Measurements from ENCODE around the gene LRTM2. TPM values are rescaled to one million over a fixed set of nuclear protein-coding genes. Genes with fewer than 3 reads are reported as not detected.

LRTM2 gene
- polyA plus RNA-seq, 1 donor, result 0.81 TPM

- no peak for DNase-seq (ENCODE audit: low read depth)
Observed at GRCh38 chr12:1864867-1865266, 44.5 kb downstream of the LRTM2 start.

GRCh38 chr12:1865284-1865866, 45.0 kb downstream of the LRTM2 start:
- DNase-seq (ENCODE audit: low read depth), result no peak

- DNase-seq (ENCODE audit: low read depth), result no peak
Observed at GRCh38 chr12:1869145-1869544, 48.8 kb downstream of the LRTM2 start.

GRCh38 chr12:1870086-1870485, 49.7 kb downstream of the LRTM2 start:
- no peak for DNase-seq (ENCODE audit: low read depth)

DNA sequence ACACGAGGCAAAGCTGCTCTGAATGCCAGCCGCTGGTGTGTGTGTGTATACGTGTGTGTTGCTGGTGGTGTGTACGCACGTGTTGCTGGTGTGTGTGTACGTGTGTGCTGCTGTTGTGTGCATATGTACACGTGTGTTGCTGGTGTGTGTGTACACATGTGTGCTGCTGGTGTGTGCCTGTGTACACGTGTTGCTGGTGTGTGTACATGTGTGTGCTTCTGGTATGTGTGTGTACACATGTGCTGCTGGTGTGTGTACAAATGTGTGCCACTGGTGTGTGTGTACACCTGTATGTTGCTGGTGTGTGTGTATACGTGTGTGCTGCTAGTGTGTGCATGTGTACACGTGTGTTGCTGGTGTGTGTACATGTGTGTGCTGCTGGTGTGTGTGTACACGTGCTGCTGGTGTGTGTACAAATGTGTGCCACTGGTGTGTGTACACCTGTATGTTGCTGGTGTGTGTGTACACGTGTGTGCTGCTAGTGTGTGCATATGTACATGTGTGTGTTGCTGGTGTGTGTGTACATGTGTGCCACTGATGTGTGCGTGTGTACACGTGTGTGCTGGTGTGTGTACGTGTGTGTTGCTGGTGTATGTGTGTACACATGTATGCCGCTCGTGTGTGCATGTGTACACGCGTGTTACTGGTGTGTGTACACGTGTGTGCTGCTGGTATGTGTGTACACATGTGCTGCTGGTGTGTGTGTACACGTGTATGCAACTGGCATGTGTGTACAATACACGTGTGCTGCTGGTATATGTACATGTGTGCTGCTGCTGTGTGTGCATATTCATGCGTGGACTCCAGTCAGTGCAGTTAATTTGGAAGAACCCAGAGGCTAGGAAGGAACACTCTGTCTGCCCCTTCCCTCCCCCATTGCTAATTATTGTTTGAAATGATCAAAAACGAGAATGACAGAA, 50.9 kb downstream of the LRTM2 start:
- no peak for DNase-seq (ENCODE audit: low read depth)

DNA sequence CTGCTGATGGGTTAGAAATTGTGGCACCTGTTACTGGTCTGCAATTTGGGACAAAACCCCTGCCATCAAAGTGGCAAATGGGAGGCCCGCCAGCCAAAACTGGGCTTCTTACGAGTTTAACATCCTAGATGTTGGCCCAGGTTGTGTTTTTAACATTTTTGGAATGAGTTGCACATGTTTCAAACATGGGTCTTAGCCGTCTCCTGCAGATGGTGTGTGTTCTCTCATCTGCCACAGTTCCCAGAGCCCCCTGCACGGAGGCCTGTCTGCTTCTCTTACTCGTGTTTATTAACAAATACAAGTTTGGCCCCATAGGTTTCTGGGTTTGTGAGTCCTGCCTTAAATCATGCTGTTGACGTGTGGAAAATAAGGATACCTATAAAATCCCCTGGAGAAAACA, 51.6 kb downstream of the LRTM2 start:
- DNase-seq (ENCODE audit: low read depth), result no peak

DNA sequence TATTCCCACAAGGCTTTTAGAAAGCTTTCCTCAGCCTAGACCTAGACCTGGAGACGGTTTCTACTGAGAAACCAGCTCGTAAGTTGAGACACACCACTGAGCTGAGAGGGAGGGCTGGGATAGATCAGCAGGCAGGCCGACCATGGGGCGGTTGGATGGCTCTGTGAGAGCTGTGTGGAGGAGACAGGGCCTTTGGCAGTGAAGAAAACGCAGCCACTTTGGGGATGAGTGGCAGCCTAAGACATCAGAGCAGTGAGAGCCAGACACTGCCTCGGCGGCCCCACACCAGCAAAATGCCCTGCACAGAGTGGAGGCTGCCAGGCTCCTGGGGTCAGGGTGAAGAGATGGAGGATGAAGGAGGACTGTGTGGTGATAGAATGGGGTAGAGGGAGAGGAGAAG, 52.1 kb downstream of the LRTM2 start:
- no peak for DNase-seq (ENCODE audit: low read depth)

DNA sequence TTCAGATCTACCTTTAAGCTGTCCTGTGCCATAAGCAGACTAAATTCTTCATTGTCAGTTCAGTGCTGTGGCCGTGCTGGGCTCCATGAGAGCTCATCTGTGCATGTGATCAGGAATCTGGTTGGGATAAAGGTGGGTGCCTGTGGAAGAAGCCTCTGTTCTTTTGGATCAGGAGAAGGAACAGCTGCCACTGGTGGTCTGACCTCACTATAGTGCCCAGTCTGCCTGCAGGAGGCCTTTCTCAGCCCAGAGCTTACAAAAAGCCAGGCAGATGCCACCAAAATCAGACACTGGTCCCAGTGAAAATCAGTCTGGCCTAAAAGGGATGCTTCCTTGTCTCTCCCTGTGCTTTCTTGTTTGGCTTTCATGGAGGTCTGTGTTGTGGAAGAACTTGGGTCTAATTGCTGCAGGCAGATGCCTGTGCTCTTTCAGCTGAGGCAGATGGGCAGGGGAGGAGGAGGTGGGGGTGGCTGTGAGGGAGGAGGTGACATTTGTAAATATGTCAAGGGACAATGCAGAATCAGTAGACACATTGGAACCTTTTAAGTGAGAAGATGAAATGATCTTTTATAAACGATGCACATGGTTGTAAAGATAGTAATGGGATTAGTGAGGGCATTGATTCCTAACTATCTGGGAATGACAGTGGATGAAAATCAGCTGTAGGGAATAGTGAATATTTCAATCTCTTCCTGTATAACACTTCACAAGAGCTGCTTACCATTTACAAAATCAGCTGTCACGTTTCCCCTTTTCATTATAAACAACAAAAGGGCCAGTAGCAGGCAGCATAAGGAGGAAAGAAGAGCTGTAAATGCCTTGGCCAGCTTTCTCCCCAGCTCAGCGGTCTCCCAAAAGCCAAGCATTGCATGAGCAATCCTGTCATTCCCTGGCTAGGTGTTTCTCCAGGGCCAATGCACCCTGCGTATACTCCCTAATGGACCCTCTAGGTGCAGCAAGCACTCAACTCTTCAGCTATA, 53.5 kb downstream of the LRTM2 start:
- DNase-seq (ENCODE audit: low read depth), result no peak

DNA sequence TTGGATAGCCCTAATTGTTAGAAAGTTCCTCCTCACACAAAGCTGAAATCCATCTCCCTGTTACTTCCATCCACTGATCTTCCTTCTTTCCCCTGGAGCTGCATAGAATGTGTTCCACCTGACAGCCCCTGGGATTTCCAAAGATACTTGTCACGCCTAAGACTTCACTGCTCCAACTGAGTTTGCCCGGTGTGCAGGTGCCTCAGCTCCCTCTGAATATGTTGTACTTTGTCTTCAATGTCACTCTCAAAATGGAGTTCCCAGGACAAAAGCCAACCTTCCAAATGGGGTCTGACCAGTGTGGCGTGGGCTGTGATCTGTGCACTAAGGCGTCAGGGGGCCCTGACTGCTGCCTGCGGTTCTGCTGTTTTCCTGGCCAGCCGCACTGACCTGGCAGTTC, 55.2 kb downstream of the LRTM2 start:
- no peak for DNase-seq (ENCODE audit: low read depth)

DNA sequence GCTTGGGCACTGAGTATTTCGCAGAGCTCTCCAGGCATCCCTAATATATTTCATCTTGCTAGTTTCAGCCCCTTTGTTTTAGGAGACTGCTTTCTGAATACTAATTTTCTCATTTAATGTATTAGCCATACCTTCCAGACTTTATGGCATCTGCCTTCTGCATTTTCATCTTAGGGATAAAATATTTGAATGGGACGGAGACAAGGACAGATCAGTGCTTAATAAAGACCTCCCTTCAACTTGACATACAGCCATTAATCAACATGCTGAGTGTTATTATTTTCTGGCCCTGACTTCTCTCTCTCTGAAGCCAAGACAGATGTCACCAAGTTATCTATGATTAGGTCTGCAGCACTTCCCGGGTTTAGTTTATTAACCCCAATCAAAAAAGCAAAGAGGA, 55.7 kb downstream of the LRTM2 start:
- DNase-seq (ENCODE audit: low read depth), result no peak

GRCh38 chr12:1877169-1877878, 57.0 kb downstream of the LRTM2 start:
- DNase-seq (ENCODE audit: low read depth), result no peak

DNA sequence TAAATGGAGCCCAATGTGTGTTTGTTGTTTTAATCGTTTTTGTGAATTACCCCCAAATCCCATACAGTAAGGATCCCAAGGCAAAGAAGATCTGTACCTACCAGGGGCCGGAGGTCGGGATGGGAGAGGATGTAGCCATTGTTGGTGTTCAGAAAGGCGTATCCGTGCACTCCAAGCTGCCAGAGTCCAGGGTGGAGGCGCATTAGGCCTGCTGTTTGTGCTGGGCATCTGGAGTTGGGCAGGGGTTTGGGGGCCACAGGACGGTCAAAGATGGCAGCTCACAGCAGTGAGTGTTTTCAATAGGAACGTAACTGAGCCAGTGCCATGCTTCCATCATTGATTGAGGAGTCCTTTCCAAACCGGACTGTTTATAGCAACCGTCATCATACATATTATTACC, 57.8 kb downstream of the LRTM2 start:
- DNase-seq (ENCODE audit: low read depth), result no peak

DNA sequence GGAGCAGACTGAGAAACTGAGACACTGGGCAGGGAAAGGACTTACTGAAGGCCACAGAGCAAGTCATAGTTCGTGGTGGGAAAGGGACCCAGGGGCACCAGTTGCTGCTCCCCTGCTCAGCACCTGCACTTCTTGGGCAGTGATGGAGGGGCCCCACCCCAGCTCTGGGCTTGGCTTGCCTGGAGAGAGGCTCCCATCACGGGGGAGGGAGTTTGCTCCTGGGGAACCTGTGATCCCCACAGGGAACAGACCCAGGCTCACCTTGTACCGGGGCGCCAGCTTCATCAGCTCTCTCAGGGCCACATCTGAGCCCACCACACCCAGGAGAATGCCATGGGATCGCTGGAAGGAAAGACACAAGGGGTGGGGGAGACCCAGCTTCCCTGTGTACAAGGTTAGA, 58.3 kb downstream of the LRTM2 start:
- no peak for DNase-seq (ENCODE audit: low read depth)

DNA sequence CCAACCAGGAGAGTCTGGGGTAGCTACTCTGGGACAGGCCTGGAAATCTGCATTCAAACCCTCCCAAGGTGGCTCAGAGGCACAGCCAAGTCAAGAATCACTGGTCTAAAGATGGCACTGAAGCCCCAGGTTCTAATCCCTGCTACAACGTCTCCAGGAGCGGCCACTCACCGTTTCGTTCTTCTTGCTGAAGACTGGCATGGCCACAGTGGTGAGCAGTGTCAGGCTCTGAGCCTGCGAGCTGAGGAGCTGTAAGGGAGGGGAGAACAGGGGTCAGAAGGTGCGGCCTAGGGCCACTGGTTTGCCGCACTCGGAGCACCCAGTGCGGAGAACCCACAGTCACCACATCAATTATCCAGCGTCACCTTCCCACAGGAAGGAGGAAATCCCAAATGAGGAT, 59.3 kb downstream of the LRTM2 start:
- DNase-seq (ENCODE audit: low read depth), result no peak

DNA sequence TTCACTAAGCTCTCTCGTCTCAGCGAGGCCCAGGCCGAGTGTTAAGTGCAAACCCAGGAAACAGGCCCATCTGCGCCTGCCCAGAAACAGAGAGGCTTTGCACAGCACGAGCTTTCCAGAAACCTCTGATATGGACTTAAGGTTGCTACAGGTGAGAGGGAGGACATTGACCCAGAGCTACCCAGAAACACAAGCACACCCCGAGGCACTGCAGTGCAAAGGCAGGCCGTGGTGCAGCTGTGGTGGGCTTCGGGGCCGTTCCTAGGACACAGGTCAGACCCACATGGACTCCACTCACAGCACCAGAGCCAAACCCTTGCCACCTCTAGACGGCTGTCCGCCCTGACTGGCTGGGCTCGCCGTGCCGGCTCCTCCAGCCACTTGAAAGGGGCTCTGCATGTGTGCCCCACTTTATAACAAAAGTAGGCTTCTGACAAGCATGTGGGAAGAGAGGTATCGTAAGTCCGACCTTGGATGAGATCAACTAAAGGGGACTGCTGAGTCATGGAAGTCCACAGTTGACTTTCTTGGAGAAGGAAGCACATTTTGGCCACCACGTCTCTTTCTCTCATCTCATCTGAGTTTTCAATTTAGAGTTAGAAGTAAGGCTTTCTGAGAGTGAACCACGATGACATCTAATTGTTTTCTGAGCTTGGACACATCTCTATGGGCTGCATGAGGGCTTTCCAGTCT, 59.9 kb downstream of the LRTM2 start:
- no peak for DNase-seq (ENCODE audit: low read depth)

GRCh38 chr12:1880876-1881275, 60.5 kb downstream of the LRTM2 start:
- DNase-seq (ENCODE audit: low read depth), result no peak

- no peak for DNase-seq (ENCODE audit: low read depth)
Observed at GRCh38 chr12:1881301-1881700, 60.9 kb downstream of the LRTM2 start.

DNA sequence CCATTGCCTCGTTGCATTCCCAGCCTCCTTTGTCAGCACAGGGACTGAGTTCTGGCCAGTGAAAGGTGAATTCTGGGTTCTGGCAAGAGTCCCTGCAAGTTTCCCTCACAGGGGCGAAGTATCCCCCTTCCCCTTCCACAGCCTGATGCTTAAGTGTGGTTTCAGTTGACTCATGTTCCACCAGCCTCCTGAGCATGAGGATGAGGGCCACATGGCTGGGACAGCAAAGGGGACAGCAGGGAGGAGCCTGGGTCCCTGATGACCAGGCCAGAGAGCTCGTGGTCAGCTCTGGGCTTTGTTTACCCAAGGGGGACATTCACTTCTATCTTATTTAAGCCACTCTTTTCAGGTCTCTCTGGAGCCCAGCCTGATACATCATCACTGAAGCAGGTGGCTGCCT, 61.6 kb downstream of the LRTM2 start:
- DNase-seq (ENCODE audit: low read depth), result no peak

DNA sequence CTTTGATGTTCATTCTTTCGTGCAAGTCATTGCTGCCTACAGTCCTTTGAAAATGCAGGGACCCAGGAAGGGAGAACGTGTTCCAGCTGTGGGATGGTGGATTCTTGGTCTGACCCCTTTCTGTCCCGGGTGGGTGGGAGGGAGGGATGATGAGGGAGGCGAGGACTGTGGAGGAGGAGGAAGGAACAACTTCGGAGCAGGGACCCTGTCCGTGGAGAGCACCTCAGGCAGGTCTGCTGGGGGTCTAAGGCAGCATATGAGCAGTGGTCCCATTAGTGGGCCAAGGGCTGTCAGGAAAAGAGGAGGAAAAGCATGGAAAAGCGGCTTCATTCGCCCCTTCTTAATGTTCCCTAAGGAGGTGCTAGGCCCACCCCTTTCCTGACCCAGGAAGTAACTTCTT, 62.0 kb downstream of the LRTM2 start:
- no peak for DNase-seq (ENCODE audit: low read depth)

DNA sequence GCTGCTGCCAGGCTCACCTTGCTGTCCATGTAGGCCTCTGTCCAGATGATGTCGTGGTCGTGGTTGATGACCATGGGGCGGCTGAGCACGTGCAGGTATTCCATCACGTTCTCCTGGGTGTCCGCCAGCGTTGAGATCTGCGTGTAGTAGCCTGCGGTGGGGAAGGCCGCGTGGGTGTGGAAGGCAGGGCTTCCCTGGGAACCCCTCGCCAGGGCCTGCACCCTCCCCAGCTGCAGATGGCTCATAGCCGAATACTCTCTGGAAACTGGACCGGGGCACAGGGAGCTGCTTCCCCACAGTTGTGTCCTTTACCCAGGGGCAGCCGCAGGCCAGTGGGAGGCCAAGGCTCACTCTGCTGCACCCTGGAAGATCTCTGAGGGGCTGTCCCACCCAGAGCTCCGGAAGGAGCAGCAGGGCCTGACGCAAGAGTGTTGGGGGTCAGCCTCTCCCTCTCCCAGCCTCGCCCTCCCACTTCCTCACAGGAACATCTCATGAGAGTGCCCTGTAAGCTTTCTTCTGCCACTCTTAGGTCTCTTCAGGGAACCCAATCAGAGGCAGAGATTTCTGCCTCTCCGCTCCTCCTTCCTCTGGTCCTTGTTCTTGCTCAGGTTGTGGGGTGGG, 62.6 kb downstream of the LRTM2 start:
- no peak for DNase-seq (ENCODE audit: low read depth)

- DNase-seq (ENCODE audit: low read depth), result no peak
Observed at GRCh38 chr12:1883513-1883912, 63.1 kb downstream of the LRTM2 start.

Measured in forelimb muscle (tissue), 1 donor.